Measurements from ENCODE around the gene PIAS4.
"Not testable (repeated sequence)": the region's sequence is repeated elsewhere in the genome, so short reads cannot be mapped to it uniquely, and the experiment has no call there.

Gene PIAS4

DNA sequence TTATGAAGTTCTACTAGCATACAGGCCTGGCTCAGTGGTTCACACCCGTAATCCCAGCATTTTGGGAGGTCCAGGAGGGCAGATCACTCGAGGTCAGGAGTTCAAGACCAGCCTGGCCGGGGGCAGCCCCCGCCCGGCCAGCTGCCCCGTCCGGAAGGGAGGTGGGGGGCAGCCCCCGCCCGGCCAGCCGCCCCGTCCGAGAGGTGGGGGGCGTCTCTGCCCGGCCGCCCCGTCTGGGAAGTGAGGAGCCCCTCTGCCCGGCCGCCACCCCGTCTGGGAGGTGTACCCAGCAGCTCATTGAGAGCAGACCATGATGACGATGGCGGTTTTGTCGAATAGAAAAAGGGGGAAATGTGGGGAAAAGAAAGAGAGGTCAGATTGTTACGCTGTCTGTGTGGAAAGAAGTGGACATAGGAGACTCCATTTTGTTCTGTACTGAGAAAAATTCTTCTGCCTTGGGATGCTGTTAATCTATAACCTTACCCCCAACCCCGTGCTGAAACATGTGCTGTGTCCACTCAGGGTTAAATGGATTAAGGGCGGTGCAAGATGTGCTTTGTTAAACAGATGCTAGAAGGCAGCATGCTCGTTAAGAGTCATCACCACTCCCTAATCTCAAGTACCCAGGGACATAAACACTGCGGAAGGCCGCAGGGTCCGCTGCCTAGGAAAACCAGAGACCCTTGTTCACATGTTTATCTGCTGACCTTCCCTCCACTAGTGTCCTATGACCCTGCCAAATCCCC, 8.7 kb upstream of the PIAS4 start:
- FAIRE-seq, result not testable (repeated sequence)

GRCh38 chr19:4000798-4001197, 6.7 kb upstream of the PIAS4 start:
- not testable (repeated sequence) for FAIRE-seq

- not testable (repeated sequence) for FAIRE-seq
Measured at GRCh38 chr19:4005436-4005835, 2.1 kb upstream of the PIAS4 start.

DNA sequence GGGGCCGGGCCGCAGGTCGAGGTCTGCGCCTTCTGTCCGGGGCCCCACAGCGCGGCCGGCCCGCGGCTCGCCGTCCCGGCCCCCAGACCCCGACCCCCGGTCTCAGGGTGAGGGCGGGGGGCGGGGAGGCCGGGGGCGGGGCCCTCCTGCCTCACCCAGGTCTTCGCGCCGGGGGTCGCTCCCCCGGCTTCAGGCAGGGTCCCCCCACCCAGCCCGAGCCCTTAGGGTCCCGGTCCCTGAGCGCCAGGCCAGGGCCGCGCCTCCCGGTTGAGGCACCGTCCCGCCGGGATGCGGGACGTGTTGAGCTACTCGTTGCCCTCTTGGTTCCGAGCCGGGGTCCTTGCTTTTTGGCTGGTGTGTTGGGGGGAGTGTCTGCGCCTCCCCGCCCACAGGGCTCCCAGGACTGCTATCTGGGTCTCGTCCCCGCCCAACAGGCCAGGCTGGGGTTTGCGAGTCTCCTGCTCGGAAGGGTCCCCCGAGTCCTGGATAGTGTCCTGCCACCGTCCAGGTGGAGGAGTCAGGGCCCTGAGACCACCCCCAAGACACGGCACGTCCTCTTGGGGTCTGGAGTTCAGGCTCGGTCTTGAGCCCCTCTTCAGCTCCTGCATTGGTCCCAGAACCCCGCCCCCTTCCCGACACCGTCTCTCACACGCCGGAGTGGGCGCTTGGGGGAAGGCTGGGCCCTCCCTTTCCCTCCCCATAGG, 452 bp downstream of the PIAS4 start:
- FAIRE-seq, result no peak

DNA sequence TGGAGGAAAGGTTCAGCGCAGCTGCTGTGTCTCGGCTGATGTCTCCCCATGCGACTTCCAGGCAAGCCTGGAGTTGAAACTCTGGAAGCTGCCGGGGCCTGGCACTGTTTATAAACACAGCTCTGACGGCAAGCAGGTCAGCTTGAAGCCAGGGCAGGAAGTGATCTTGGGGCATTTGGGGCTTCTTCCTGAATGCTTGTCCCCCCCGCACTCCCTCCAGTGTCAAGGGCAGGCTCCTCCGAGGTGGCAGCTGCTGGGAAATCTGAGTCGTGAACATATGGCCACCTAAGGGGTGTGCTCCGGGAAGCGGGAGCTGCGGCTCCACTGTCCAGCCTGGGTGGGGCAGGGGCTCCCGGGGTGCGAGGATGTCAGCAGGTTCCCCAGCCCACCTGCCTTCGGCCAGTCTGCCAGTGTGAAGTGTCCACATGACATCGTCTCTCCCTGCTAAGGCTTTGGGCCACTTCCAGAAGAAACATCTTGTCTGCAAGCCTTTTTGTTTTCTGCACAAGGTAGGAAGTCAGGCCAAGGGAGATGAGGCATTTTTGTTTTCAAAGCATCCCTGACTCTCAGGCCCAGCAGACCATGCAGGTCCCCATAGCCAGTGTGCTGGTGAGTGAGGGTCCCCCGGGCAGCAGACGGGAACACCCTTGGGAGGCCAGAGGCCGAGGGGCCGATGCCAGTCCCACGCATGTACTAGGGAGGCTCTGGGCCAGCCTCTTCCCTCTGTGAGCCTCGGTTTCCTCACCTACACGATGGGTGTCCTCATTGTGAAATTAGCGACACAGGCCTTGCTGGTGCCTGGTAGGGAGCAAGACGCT, 2.7 kb downstream of the PIAS4 start:
- FAIRE-seq, result no peak

GRCh38 chr19:4010808-4011110, 3.2 kb downstream of the PIAS4 start:
- FAIRE-seq, result no peak

- FAIRE-seq, result not testable (repeated sequence)
Measured at GRCh38 chr19:4011430-4011829, 3.9 kb downstream of the PIAS4 start.

GRCh38 chr19:4012092-4012974, 4.8 kb downstream of the PIAS4 start:
- FAIRE-seq, result no peak

DNA sequence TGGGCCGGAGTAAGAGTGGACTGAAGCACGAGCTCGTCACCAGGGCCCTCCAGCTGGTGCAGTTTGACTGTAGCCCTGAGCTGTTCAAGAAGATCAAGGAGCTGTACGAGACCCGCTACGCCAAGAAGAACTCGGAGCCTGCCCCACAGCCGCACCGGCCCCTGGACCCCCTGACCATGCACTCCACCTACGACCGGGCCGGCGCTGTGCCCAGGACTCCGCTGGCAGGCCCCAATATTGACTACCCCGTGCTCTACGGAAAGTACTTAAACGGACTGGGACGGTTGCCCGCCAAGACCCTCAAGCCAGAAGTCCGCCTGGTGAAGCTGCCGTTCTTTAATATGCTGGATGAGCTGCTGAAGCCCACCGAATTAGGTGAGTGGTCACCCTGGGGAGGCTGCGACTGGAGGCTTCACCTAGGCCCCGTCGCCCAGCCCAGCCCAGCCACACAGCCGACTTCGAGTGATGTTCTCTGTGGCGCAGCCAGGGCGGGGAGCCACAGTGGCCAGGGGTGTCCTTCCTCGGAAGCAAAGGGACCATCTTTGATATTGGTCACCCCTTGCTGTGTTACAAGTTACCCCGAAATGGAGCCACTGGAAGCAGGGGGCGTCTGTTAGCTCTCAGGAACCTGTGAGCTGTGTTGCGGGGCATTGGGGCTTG, 5.6 kb downstream of the PIAS4 start:
- FAIRE-seq, result no peak

- no peak for FAIRE-seq
Measured at GRCh38 chr19:4013886-4014540, 6.5 kb downstream of the PIAS4 start.

GRCh38 chr19:4014541-4015491, 7.3 kb downstream of the PIAS4 start:
- FAIRE-seq, result no peak

DNA sequence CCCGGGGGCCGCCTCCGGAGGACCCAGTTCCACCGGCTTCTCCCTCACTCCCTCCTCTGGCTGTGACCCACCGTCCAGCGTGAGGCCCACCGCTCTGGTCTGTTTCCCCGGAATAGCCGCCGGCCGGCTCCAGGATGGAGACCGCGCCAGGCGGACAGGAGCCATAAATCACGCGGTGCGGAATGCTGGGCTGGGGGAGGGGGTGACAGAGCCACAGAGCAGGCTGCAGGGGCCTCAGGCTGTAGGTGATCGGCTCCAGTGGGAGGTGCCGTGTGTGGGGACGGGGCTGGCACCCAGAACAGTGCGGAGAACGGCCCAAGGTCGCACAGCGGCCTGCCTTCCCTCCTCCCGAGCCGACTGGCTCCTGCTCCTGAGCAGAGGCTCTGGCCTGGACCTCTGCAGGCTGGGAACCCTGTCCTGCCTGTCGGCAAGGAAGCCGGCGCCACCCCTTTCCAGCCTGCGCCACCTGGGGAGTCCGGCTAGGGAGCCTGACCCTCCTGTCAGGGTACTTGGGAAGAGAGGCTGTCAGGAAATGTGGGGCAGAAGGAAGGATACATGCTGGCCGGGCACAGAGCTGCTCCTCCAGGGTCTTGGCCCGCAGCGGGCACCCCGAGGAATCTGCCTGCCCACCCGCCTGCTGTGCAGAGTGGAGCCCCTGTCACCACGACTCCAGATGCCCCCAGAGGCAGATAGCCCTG, 8.3 kb downstream of the PIAS4 start:
- no peak for FAIRE-seq

- no peak for FAIRE-seq
Measured at GRCh38 chr19:4016486-4016885, 8.9 kb downstream of the PIAS4 start.

DNA sequence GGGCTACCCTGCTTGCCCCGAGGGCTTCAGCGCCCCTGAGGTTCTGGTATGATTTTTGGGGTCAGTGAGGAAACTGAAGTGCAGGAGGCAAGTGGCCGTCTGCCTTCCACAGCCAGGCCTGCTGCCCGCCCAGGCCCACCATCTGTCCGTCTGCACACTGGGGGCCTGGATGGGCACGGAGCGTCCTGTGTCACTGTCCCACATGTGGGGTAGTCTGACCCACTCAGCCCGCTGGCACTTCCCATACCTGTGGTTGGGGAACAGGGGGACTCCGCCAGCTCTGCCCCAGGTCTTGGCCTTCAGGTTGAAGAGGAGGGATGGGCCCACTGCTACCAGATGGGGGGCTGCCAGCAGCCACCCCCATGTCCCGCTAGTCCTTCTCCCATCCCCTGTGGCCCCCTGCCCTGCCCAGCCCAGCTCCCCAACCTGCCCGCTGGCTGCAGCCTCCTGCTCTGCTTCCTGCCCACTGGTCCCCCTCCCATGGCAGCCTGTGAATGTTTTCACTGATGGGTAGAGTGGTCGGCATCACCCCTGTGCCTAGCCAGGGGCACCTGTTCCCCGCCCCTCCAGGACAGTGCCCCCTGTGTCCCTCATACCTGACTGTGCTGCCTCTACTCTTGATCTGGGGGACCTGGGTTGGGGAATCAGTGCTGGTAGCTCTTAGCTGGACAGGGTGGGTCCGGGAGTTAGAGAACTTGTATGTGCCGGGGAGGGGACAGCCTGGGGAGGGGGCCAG, 9.5 kb downstream of the PIAS4 start:
- FAIRE-seq, result no peak

DNA sequence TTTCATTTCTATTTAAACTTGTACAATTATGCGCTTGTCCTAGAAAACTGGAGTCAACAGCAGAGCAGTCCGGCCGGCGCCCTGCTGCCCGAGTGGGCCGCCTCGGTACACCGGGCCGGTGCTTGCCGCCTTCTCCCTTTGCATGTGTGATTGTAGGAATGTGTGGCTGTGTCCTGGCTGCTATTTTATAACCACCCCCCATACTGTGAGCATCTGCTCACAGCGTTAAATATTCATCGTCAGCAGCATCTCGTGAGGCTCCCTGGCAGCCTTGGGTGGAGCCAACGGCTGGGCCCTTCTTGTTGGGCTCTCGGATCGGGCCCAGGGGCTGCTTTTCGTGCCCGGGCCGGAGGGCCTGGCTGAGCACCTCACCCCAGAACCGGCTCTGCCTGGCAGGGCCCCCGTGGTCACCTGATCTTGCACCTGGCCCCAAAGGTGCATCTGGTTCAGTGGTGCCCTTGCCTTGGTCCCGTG, 10.6 kb downstream of the PIAS4 start:
- no peak for FAIRE-seq

DNA sequence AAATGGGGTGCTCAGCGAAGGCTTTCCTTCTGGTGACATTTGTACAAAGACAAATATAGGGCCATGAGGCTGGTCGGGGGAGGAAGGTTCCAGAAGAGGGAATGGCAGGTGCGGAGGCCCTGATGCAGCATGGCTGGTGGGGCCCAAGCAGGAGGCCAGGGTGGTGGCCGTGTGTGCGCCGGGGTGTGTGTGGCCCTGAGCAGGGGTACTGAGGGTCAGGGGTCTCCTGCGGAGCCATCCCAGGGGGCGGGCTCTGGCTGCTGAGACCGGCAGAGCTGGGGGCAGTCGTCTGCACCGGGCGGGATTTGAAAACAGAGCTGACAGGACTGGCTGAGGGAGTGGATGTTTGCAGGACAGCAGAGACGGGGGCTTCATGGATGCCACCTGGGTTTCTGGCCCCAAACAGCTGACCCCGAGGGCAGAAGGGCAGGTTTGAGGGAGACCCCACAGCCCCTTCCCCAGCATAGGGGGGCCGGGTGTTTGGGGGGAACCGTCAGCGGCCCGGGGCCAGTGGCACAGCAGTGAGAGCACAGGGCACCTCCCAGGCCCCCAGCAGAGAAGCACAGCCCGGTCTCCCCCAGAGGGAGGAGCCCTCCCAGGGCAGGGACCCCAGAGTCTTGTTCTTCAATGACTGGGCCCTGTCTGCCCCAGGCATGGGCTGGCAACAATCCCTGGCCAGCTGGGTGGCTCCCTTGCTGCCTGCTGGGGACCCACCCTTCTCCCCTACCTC, 11.4 kb downstream of the PIAS4 start:
- no peak for FAIRE-seq

DNA sequence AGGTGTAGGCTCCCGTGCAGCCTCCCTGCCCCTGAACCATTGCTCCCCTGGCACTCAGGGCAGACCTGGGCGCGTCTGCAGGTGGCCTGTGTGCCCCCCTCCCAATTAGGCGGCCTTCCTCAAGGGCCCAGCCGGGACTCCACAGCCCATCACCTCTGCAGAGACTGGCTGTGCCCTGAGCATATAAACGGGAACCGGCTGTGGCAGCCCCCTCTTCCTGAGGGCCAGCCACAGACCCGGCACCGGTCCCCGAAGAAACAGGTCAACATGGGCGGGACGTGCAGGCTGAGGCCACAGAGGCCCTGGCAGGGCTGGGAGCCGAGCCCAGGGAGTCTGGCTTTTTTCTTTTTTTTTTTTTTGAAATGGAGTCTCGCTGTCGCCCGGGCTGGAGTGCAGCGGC, 12.0 kb downstream of the PIAS4 start:
- no peak for FAIRE-seq
